NCI-H1105 treated with DMSO at 0.1 percent for 48 hours (cell line): ENCODE measurements around the gene MAGEB5.
"Not testable (repeated sequence)": the region's sequence is repeated elsewhere in the genome, so short reads cannot be mapped to it uniquely, and the experiment has no call there.

ENCODE experiments used
- DNase-seq: peaks from one replicate; lab custom pipeline; 2025; lab: John Stamatoyannopoulos, UW

Gene MAGEB5

GRCh38 chrX:26215869-26216268 lies at the start of gene MAGEB5:
Gene MAGEB5, plus strand, starts transcription at chrX:26216169. Its CDS starts 1,133 bp downstream, at chrX:26217302.
- no peak for DNase-seq

- no peak for DNase-seq
These were observed 23.8 kb upstream of the MAGEB5 start, which contains the start of gene MAGEB6 for GRCh38 chrX:26192204-26192603. Gene MAGEB6, plus strand, starts transcription at chrX:26192440. Its CDS starts 1,407 bp downstream, at chrX:26193847.

GRCh38 chrX:26203561-26203960 lies 12.4 kb upstream of the MAGEB5 start:
- DNase-seq, result no peak

- DNase-seq, result not testable (repeated sequence)
These were observed 11.3 kb upstream of the MAGEB5 start for GRCh38 chrX:26204717-26205116.

- DNase-seq, result no peak
These were observed 8.0 kb upstream of the MAGEB5 start for GRCh38 chrX:26208012-26208411.

GRCh38 chrX:26219351-26219750 lies 3.4 kb downstream of the MAGEB5 start:
- DNase-seq, result no peak

GRCh38 chrX:26234177-26234576 lies 18.2 kb downstream of the MAGEB5 start:
- no peak for DNase-seq

GRCh38 chrX:26253526-26253925 lies 37.6 kb downstream of the MAGEB5 start:
- DNase-seq, result no peak

- DNase-seq, result no peak
These were observed 38.5 kb downstream of the MAGEB5 start for GRCh38 chrX:26254436-26254835.

GRCh38 chrX:26262121-26262523 lies 46.2 kb downstream of the MAGEB5 start:
- no peak for DNase-seq
